SKM-1 (cell line): ENCODE results near the gene MAPK8.
"Not testable (repeated sequence)": the region's sequence is repeated elsewhere in the genome, so short reads cannot be mapped to it uniquely, and the experiment has no call there.

Experiments
- DNase-seq: peaks from one replicate; lab custom pipeline; 2025; ENCODE audit not compliant: unreplicated experiment; lab: John Stamatoyannopoulos, UW

The MAPK8 gene

GRCh38 chr10:48306265-48306869 lies at the start of gene MAPK8:
TSS of gene MAPK8 (plus strand) at chr10:48306677. CDS start at chr10:48401661, 94,984 bp downstream.
- DNase-seq, result peak; percentile 74

- no peak for DNase-seq
Observed at GRCh38 chr10:48257407-48257961, 49.0 kb upstream of the MAPK8 start.

GRCh38 chr10:48258105-48258504 lies 48.4 kb upstream of the MAPK8 start:
- DNase-seq, result no peak

GRCh38 chr10:48266528-48266927 lies 39.9 kb upstream of the MAPK8 start:
- no peak for DNase-seq

GRCh38 chr10:48271047-48271730 lies 35.3 kb upstream of the MAPK8 start:
- DNase-seq, result no peak

- DNase-seq, result no peak
Observed at GRCh38 chr10:48272682-48273081, 33.8 kb upstream of the MAPK8 start.

- no peak for DNase-seq
Observed at GRCh38 chr10:48273741-48274140, 32.7 kb upstream of the MAPK8 start.

- DNase-seq, result no peak
Observed at GRCh38 chr10:48274636-48275035, 31.8 kb upstream of the MAPK8 start, which contains the start of gene FRMPD2. TSS of gene FRMPD2 (minus strand) at chr10:48274696. CDS start at chr10:48274567, 129 bp downstream.

GRCh38 chr10:48277093-48277492 lies 29.4 kb upstream of the MAPK8 start:
- DNase-seq, result no peak

- no peak for DNase-seq
Observed at GRCh38 chr10:48279081-48279751, 27.3 kb upstream of the MAPK8 start.

GRCh38 chr10:48281697-48282096 lies 24.8 kb upstream of the MAPK8 start:
- not testable (repeated sequence) for DNase-seq

GRCh38 chr10:48282829-48283228 lies 23.6 kb upstream of the MAPK8 start:
- no peak for DNase-seq

GRCh38 chr10:48284002-48284546 lies 22.4 kb upstream of the MAPK8 start:
- no peak for DNase-seq

- DNase-seq, result no peak
Observed at GRCh38 chr10:48284811-48285210, 21.7 kb upstream of the MAPK8 start.

GRCh38 chr10:48285710-48286109 lies 20.8 kb upstream of the MAPK8 start:
- no peak for DNase-seq

GRCh38 chr10:48286356-48286755 lies 20.1 kb upstream of the MAPK8 start:
- DNase-seq, result no peak

- DNase-seq, result no peak
Observed at GRCh38 chr10:48287417-48288391, 18.8 kb upstream of the MAPK8 start.

GRCh38 chr10:48288661-48289060 lies 17.8 kb upstream of the MAPK8 start:
- no peak for DNase-seq

- no peak for DNase-seq
Observed at GRCh38 chr10:48289501-48290238, 16.8 kb upstream of the MAPK8 start.

GRCh38 chr10:48290286-48290685 lies 16.2 kb upstream of the MAPK8 start:
- no peak for DNase-seq
